ENCODE results near the gene MIB2. TPM values are rescaled to one million over a fixed set of nuclear protein-coding genes. Genes with fewer than 3 reads are reported as not detected.
"Not testable (repeated sequence)": the region's sequence is repeated elsewhere in the genome, so short reads cannot be mapped to it uniquely, and the experiment has no call there.

The MIB2 gene
- total and polyA plus RNA-seq, 2 donors: 34.9 to 160 TPM

DNA sequence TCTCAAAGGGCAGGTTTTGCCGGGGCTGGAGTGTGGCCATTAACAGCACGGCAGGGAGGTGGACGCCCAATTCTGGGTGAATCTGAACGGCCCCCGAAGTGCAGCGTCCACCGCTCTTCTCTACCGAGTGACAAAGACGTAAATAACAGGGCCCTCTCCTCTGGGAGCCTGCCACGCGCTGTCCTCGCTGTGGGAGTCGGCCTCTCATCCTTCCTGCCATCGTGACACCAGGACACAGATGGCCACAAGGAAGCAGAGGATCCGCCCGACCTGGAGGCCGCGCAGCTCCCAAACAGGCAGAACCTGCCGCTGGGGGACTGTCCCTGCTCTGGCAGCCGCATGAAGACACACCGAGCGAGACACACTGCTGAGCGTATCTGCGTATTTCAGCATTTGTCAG is 55.6 kb downstream of the MIB2 start:
- Histone ChIP-seq H3K27me3 (ENCODE audit: control insufficient read depth in 2 of 2, insufficient read depth in 1 of 2, low read length in 1 of 2) (no peaks in the 10 kb centered on the region), H3K9me3 (ENCODE audit: control insufficient read depth in 2 of 2, insufficient read depth in 1 of 2, low read length in 1 of 2) (no peaks in the 10 kb centered on the region), H3K36me3 (ENCODE audit: control insufficient read depth in 2 of 2, insufficient read depth in 2 of 2, low read length in 1 of 2) (peaks cover 57 to 61% of the 10 kb centered on the region in 2 donors), H3K4me1 (ENCODE audit: control insufficient read depth in 2 of 2, insufficient read depth in 2 of 2, low read length in 2 of 2) (peaks cover 0 to 2% of the 10 kb centered on the region in 2 donors), H3K4me3 (ENCODE audit: low read length in 2 of 2) (no peak overlapping the region), H3K27ac (ENCODE audit: low read depth in 1 of 2, low read length in 1 of 2) (no peak overlapping the region)
- WGBS: 98% methylated on average over 24 of the region's 24 CpGs
- DNase-seq (ENCODE audit: low read depth in 6 of 9, low spot score in 9 of 9): no peak

DNA sequence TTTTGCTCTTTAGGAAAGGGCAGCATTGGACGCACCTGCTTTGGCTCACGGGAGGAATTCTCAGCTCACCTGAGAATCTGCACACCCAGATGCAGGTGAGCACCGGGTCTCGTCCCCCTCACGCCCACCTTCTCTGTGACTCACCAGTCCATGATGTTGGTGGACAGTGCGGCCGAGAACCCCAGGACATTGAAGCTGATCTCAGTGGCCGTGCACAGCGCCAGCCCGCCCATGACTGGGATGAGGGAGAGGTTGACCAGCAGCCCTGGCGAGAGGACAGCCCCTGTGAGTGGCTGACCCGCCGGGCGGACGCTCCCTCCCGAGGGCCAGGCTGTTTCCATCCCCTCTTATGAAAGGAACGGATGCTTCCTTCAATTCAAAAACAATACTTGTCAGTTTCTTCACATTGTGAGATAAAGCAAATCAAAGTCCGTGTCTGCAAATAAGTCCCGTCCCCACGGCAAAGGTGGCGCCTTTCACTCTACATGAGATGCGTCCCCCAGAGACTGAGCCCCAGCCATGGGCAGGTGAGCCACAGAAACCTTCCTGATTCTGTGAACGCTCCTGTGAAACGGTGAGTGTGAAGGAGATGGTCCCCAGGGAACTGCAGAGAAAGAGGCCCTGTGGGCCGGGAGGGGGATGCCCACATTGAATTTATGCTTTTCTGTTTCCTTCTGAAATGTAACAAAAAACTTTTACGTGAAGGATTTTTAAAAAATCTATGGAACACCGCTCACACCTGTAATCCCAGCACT is 56.2 kb downstream of the MIB2 start:
- H3K9me3 ChIP-seq (ENCODE audit: control insufficient read depth in 2 of 2, insufficient read depth in 1 of 2, low read length in 1 of 2): no peaks in the 10 kb centered on the region
- WGBS: 91% methylated on average over 27 of the region's 27 CpGs
- peaks cover 0 to 2% of the 10 kb centered on the region in 2 donors for H3K4me1 ChIP-seq (ENCODE audit: control insufficient read depth in 2 of 2, insufficient read depth in 2 of 2, low read length in 2 of 2)
- H3K27me3 ChIP-seq (ENCODE audit: control insufficient read depth in 2 of 2, insufficient read depth in 1 of 2, low read length in 1 of 2): no peaks in the 10 kb centered on the region
- H3K27ac ChIP-seq (ENCODE audit: low read depth in 1 of 2, low read length in 1 of 2): no peak overlapping the region
- peaks cover 51 to 55% of the 10 kb centered on the region in 2 donors for H3K36me3 ChIP-seq (ENCODE audit: control insufficient read depth in 2 of 2, insufficient read depth in 2 of 2, low read length in 1 of 2)
- H3K4me3 ChIP-seq (ENCODE audit: low read length in 2 of 2): no peak overlapping the region
- no peak for DNase-seq (ENCODE audit: low read depth in 6 of 9, low spot score in 9 of 9)

DNA sequence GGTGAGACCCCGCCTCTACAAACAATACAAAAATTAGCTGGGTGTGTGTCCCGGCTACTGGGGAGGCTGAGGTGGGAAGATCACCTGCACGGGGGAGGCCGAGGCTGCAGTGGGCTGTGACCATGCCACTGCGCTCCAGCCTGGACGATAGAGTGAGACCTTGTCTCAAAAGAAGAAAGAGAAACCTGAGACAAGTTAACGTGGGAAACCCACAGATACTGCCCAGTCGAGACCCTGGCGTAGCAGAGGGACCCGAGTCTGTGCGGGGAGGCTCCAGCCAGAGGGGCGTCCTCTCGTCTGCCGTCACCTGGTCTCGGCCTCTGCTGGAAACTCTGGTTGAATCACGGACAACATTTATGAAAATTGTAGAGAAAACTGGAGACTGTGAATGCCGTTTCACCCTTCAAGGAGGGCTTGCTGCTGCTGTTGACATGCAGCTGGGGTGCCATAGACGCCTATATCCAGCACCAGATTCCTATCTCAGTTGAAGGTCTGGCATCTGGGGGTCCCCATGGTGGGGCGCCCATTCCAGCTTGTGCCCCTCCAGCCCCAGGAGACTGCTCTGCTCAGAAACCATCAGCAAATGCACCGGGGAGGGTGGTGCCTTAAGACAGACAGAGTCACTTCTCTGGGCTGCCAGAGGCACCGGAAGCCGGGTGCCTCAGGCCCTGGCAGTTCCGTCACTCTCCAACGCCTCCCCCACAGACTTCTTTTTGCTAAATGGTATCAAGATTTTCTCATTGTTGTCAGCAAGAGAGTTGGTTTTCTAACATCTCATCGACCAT is 57.1 kb downstream of the MIB2 start:
- Histone ChIP-seq H3K4me1 (ENCODE audit: control insufficient read depth in 2 of 2, insufficient read depth in 2 of 2, low read length in 2 of 2) (peaks cover 0 to 5% of the 10 kb centered on the region in 2 donors), H3K4me3 (ENCODE audit: low read length in 2 of 2) (no peak overlapping the region), H3K27ac (ENCODE audit: low read depth in 1 of 2, low read length in 1 of 2) (no peak overlapping the region), H3K27me3 (ENCODE audit: control insufficient read depth in 2 of 2, insufficient read depth in 1 of 2, low read length in 1 of 2) (no peaks in the 10 kb centered on the region), H3K9me3 (ENCODE audit: control insufficient read depth in 2 of 2, insufficient read depth in 1 of 2, low read length in 1 of 2) (no peaks in the 10 kb centered on the region), H3K36me3 (ENCODE audit: control insufficient read depth in 2 of 2, insufficient read depth in 2 of 2, low read length in 1 of 2) (peaks cover 49 to 52% of the 10 kb centered on the region in 2 donors)
- no peak for DNase-seq (ENCODE audit: low read depth in 6 of 9, low spot score in 9 of 9)
- WGBS: 98% methylated on average over 25 of the region's 25 CpGs

DNA sequence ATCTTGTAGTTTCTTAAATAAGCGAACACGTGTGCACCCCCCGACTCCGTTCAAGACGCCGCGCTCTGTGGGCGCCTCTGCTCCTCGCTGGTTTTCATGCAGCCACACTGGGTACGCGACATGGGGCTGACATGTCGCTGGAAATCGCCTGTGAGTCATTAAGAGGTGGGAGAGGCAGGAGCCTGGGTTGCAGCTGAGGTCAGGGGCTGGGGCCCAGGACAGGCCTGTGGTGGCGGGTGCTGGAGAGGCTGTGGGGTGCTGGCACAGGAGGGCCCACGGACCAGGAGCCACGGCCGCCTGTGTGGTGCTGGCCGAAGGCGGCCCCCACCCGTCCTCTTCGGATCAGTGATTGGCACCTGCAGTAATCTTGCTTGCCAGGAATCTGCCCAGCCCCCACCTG is 59.5 kb downstream of the MIB2 start:
- WGBS: 85% methylated on average over 18 of the region's 21 CpGs
- H3K4me1 ChIP-seq (ENCODE audit: control insufficient read depth in 2 of 2, insufficient read depth in 2 of 2, low read length in 2 of 2): peaks cover 12 to 24% of the 10 kb centered on the region in 2 donors
- DNase-seq (ENCODE audit: low read depth in 6 of 9, low spot score in 9 of 9); H3K9me3 ChIP-seq (ENCODE audit: control insufficient read depth in 2 of 2, insufficient read depth in 1 of 2, low read length in 1 of 2); H3K27me3 ChIP-seq (ENCODE audit: control insufficient read depth in 2 of 2, insufficient read depth in 1 of 2, low read length in 1 of 2); H3K27ac ChIP-seq (ENCODE audit: low read depth in 1 of 2, low read length in 1 of 2); H3K4me3 ChIP-seq (ENCODE audit: low read length in 2 of 2): not testable (repeated sequence)
- H3K36me3 ChIP-seq (ENCODE audit: control insufficient read depth in 2 of 2, insufficient read depth in 2 of 2, low read length in 1 of 2): peaks cover 30 to 35% of the 10 kb centered on the region in 2 donors

DNA sequence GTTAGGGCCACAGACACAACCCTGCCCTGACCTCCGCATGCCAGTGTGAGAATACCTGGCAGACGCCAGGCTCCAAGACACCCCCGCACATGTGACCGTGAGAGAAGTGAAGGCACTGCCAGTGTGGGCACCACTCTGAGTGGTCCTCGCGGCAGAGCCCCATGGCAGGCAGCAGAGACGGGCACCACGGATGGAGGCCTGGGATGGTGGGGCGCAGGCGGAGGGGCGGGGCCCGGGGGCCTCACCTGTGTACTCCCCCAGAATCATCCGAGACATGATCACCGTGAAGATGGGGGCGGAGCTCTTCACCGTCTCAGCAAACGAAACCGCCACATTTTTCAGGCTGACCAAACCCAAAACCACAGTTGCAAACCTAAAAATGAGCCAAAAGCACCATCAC is 59.9 kb downstream of the MIB2 start:
- Histone ChIP-seq H3K4me1 (ENCODE audit: control insufficient read depth in 2 of 2, insufficient read depth in 2 of 2, low read length in 2 of 2) (peaks cover 12 to 24% of the 10 kb centered on the region in 2 donors), H3K36me3 (ENCODE audit: control insufficient read depth in 2 of 2, insufficient read depth in 2 of 2, low read length in 1 of 2) (peaks cover 26 to 31% of the 10 kb centered on the region in 2 donors)
- not testable (repeated sequence) for H3K9me3 ChIP-seq (ENCODE audit: control insufficient read depth in 2 of 2, insufficient read depth in 1 of 2, low read length in 1 of 2); H3K27me3 ChIP-seq (ENCODE audit: control insufficient read depth in 2 of 2, insufficient read depth in 1 of 2, low read length in 1 of 2); DNase-seq (ENCODE audit: low read depth in 6 of 9, low spot score in 9 of 9); H3K4me3 ChIP-seq (ENCODE audit: low read length in 2 of 2); H3K27ac ChIP-seq (ENCODE audit: low read depth in 1 of 2, low read length in 1 of 2)
- 95% methylated on average over 10 of the region's 18 CpGs for WGBS

DNA sequence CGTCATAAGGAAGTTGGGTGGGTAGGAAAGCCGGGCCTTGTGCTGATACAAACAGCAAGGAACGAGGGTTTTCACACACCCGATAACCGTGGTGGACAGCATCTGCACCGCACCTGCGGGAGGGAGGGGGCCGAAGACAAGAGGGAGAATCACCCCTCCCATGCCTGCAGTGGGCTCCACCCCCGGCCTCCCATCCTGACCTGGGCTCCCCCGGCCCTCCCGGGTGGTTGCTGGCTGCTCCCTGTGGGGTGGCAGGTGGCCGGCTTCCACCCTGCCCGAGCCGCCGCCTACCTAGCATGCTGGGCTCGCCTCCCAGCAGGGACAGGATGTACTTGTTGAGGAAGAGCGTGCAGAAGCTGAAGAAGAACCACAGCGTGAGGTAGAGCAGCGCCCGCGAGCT is 60.8 kb downstream of the MIB2 start:
- 83% methylated on average over 4 of the region's 21 CpGs for WGBS
- Histone ChIP-seq H3K4me1 (ENCODE audit: control insufficient read depth in 2 of 2, insufficient read depth in 2 of 2, low read length in 2 of 2) (peaks cover 12 to 24% of the 10 kb centered on the region in 2 donors), H3K36me3 (ENCODE audit: control insufficient read depth in 2 of 2, insufficient read depth in 2 of 2, low read length in 1 of 2) (peaks cover 19 to 28% of the 10 kb centered on the region in 2 donors)
- DNase-seq (ENCODE audit: low read depth in 6 of 9, low spot score in 9 of 9); H3K27ac ChIP-seq (ENCODE audit: low read depth in 1 of 2, low read length in 1 of 2); H3K27me3 ChIP-seq (ENCODE audit: control insufficient read depth in 2 of 2, insufficient read depth in 1 of 2, low read length in 1 of 2); H3K9me3 ChIP-seq (ENCODE audit: control insufficient read depth in 2 of 2, insufficient read depth in 1 of 2, low read length in 1 of 2); H3K4me3 ChIP-seq (ENCODE audit: low read length in 2 of 2): not testable (repeated sequence)

DNA sequence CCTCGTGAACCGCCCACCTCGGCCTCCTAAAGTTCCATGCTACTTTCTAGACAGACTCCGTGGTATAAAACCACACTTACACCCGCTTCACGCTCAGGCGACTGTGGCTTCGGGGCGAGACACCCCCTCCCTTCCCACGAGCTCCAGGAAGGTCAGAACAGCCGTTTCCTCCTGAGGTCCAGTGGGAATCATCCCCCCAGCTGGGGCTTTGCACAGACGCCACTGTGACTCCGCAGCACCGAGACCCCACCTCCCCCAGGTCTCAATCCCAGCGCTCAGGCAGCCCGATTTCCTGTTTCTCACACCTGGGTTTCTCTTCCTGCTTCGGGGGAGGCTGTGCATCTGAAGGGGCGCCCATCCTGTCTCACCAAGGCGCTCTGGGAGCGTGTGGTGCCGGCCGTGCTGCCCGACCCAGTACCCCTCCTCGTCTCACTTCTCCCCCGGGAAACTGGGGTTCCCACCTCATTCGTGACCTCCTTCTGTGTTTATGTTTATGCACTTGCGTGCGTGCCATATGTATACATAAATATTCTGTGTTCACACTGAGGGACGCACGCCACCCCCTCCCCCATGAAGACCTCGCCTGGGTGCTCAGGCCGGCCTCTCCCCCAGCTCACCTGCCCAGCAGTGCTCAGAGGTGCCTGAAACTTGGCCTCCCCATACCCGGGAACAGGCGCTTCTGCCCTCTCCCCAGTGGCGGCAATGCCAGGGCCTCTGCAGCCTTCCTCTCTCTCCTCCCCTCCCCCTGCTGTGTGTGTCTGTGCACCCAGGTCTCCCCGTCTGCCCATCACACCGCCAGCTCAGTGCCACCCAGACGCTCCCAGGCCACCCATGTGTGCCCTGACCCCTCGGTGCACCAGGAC is 62.6 kb downstream of the MIB2 start:
- peak in 8 of 9 donors; percentile 47 to 89 (median 68) for DNase-seq (ENCODE audit: low read depth in 6 of 9, low spot score in 9 of 9)
- H3K9me3 ChIP-seq (ENCODE audit: control insufficient read depth in 2 of 2, insufficient read depth in 1 of 2, low read length in 1 of 2): no peaks in the 10 kb centered on the region
- peak overlapping the region; percentile 87 to 96 for H3K27ac ChIP-seq (ENCODE audit: low read depth in 1 of 2, low read length in 1 of 2)
- H3K27me3 ChIP-seq (ENCODE audit: control insufficient read depth in 2 of 2, insufficient read depth in 1 of 2, low read length in 1 of 2): no peaks in the 10 kb centered on the region
- H3K4me3 ChIP-seq (ENCODE audit: low read length in 2 of 2): peak overlapping the region; percentile 44
- peaks cover 3 to 18% of the 10 kb centered on the region in 2 donors for H3K36me3 ChIP-seq (ENCODE audit: control insufficient read depth in 2 of 2, insufficient read depth in 2 of 2, low read length in 1 of 2)
- peaks cover 12 to 24% of the 10 kb centered on the region in 2 donors for H3K4me1 ChIP-seq (ENCODE audit: control insufficient read depth in 2 of 2, insufficient read depth in 2 of 2, low read length in 2 of 2)
- WGBS: 9% methylated on average over 39 of the region's 39 CpGs

DNA sequence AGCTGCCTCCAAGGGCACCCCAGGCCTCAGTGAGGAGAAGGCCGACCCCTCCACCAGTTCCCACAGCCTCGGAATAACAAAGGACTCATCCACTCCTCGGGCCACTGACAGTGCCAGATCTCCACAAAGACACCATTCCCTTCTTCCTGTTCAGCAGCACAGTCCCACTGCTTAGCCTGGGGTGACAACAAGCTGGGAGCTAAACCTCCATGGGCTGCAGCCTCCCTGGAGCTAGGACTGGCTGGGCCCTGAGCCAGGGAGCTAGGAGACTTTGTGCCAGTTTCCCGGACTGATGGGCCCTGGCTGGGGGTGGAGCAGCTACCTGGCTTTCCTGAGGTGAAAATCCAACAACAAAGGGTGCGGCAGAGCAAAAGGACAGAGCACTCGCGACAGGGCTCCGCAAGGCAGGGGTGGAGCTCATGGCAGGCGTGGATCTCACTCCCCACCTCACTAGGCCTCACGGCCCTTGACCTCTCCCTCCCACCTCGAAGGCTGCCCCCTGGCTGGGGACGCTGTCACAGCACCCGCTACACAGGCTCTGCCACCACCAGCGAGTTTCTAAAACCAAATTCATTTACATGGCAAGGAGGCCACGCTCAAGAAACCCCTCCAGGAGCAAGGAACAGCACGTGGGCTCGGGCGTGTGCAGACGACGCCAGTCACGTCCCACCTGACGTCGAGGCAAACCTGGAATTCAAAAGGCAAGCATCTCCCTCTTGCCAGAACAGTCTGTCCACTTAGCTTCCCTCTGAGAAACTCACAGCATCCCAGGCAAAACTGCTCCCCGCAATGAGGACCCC is 63.5 kb downstream of the MIB2 start:
- H3K36me3 ChIP-seq (ENCODE audit: control insufficient read depth in 2 of 2, insufficient read depth in 2 of 2, low read length in 1 of 2): peaks cover 9 to 21% of the 10 kb centered on the region in 2 donors
- WGBS: 84% methylated on average over 24 of the region's 24 CpGs
- H3K4me1 ChIP-seq (ENCODE audit: control insufficient read depth in 2 of 2, insufficient read depth in 2 of 2, low read length in 2 of 2): peaks cover 12 to 24% of the 10 kb centered on the region in 2 donors
- peak in 7 of 9 donors; percentile 18 to 51 (median 31) for DNase-seq (ENCODE audit: low read depth in 6 of 9, low spot score in 9 of 9)
- H3K27ac ChIP-seq (ENCODE audit: low read depth in 1 of 2, low read length in 1 of 2): peak overlapping the region; percentile 87 to 96
- H3K4me3 ChIP-seq (ENCODE audit: low read length in 2 of 2): peak overlapping the region; percentile 44
- no peaks in the 10 kb centered on the region for H3K27me3 ChIP-seq (ENCODE audit: control insufficient read depth in 2 of 2, insufficient read depth in 1 of 2, low read length in 1 of 2)
- no peaks in the 10 kb centered on the region for H3K9me3 ChIP-seq (ENCODE audit: control insufficient read depth in 2 of 2, insufficient read depth in 1 of 2, low read length in 1 of 2)

Data from thymus (tissue), 11 donors.